GM12864 (cell line): ENCODE results near the gene LGR5.

Source experiments
- DNase-seq: peaks from one replicate; pipeline ENCODE4 v3.0.0-alpha.2; 2011; ENCODE audit warnings: low read depth
- H3K4me3 ChIP-seq: 2 replicates; pipeline ENCODE4 v1.5.1; 2011; ENCODE audit warnings: mild to moderate bottlenecking, low read depth, low read length, control low read depth
- CTCF ChIP-seq: IDR thresholded peaks from 2 replicates; pipeline ENCODE4 v1.5.1; 2011; ENCODE audit warnings: low read depth, mild to moderate bottlenecking, moderate library complexity, low read length, control low read depth, inconsistent platforms; ENCODE audit errors: missing control alignments

The LGR5 gene

GRCh38 chr12:71602761-71603577, 163.4 kb downstream of the LGR5 start:
- TF ChIP-seq CTCF: no peak

GRCh38 chr12:71605039-71605438, 165.4 kb downstream of the LGR5 start:
- TF ChIP-seq CTCF: no peak
- no peak for DNase-seq
- no peak overlapping the region for H3K4me3 ChIP-seq

More at GRCh38 chr12:71602761-71603577, 163.4 kb downstream of the LGR5 start:
- DNase-seq: no peak
- H3K4me3 ChIP-seq: no peak overlapping the region

- no peak for DNase-seq
- TF ChIP-seq CTCF: no peak
- H3K4me3 ChIP-seq: no peak overlapping the region
Observed at GRCh38 chr12:71607494-71608330, 168.1 kb downstream of the LGR5 start.

GRCh38 chr12:71610031-71610795, 170.6 kb downstream of the LGR5 start:
- no peak for TF ChIP-seq CTCF
- H3K4me3 ChIP-seq: no peak overlapping the region
- no peak for DNase-seq

GRCh38 chr12:71621938-71622337, 182.3 kb downstream of the LGR5 start:
- no peak overlapping the region for H3K4me3 ChIP-seq
- no peak for DNase-seq
- no peak for TF ChIP-seq CTCF

GRCh38 chr12:71625476-71625875, 185.9 kb downstream of the LGR5 start:
- no peak for TF ChIP-seq CTCF
- no peak overlapping the region for H3K4me3 ChIP-seq
- DNase-seq: no peak
